Left cardiac atrium (tissue), 4 donors: Measurements from ENCODE around the gene MYO7B. TPM values are rescaled to one million over a fixed set of nuclear protein-coding genes. Genes with fewer than 3 reads are reported as not detected.

Experiments
- ATAC-seq, 2 donors: fragments of 200-7000 bp; cut with Tn5 transposase; one replicate each; pipeline ENCODE4 v1.9.1; 2020; ENCODE audit warnings: mild to moderate bottlenecking in 2 of 2, moderate library complexity in 2 of 2
- DNase-seq: peaks from one replicate; pipeline ENCODE4 v3.0.0-alpha.2; 2020
- intact Hi-C, 2 donors: fragments of 100-400 bp; cut with DNase I; formaldehyde crosslinking; loops; one replicate each; pipeline versions ENCODE4 v1.14.1 to v1.15.1; 2022 to 2023
- long read RNA-seq: library from polyadenylated mRNA; unstranded; transcript quantifications from one replicate; pipeline ENCODE4 v2.0.0, GENCODE V29; 2021
- total RNA-seq, 2 donors: library from RNA; stranded (reverse); fragmentation: NEBNext Ultra II Directional; extraction: Animal tissue kit (Norgen Biotek cat#: 25700); gene quantifications; one replicate each; pipeline ENCODE4 v1.2.1, GENCODE V29; 2021
- donor health status: DM: no; HTN: yes; CAD: no.
- donor health status: DM: no; HTN: yes; CAD: no; lungs with severe emphysema.
- donor health status: DM: yes; HTN: yes; CAD: no.
- donor health status: Dilated cardiomyopathy.

MYO7B gene
- total RNA-seq = under 1 TPM; 0.27 to 0.89 TPM
- long read RNA-seq = 0 reads

DNA sequence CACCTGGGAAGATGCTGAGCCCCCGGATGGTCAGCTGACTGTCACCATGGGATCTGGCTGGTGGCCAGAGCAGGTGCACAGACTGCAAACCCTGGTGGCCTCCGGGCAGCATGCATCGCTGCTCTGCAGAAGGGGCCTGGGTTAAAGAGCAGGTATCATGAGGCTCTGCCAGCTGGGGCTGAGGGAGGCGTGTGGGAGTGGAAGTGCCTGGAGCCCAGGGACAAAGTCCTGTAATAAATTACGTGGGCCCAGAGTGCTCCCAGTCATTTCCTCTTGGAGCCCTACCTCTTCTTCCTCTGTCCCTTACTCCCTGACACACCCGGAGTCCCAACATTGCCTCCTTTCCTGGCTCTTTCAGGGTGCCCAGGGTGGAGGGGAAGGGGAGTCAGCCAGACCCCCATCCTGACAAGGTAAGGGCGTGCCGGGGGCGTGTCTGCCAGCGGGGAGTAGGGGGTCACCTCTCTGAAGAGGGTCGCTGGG is at the start of gene MYO7B:
Gene MYO7B, plus strand, starts transcription at position 262 of the 480 bp plus-strand sequence. CDS start 24,040 bp downstream, outside the sequence.
- no peak for DNase-seq
- ATAC-seq = no peak
- intact Hi-C loops = no loop called here

DNA sequence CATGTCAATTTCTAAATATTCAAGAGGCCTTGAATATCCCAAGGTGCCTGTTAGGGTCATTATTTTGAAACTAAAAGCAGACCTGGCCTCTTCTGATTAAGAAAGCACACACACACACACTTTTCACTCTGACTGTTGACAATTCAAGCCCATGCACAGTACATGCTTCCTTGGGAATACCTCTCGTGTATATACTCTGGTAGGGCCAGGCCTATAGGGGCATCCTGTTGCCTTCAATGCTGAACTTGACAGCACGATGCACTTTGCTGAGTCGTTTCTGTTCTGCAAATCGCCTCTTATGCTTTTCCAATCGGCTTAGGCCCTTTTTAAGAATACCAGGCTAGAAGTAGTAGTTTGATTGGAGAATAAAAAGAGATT is 49.8 kb upstream of the MYO7B start:
- no peak for DNase-seq
- ATAC-seq = no peak
- intact Hi-C loops = no loop called here

DNA sequence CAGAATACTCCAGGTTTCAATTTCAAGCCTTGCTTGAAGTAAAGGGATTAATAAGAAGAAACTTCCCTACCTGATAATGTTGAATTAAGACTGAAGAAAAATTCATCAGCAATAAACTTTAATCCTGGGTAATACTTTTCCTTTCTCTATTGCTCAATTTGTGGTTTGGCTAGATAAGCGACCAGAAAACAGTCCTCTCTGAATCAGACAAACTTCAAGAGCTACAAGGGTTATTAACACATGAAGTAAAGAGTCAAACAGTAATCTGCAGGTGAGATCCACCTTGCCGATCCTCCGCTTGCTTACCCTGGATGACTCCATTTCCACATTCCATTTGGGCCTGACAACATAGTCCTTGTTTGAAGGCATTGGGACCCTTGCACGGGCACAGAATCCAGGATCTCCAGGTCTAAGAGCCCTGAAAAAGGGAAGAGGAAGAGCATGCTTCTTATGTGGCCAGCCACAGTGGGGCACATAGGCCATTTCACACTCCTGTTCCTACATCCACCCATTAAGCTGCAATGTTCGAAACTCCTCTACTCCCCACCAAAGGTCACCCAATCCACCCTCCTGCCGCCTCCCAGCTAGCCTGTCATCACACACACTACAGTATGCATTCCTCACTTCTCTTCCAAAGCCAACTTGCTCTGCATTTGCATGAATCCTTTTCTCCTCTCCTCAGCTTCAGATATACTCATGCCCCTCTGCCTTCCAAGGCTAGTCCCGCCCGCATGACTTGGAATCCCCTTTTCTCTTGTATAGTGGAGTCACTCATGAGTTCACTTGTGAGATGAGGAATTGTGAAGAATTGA is 49.0 kb upstream of the MYO7B start:
- no peak for ATAC-seq

DNA sequence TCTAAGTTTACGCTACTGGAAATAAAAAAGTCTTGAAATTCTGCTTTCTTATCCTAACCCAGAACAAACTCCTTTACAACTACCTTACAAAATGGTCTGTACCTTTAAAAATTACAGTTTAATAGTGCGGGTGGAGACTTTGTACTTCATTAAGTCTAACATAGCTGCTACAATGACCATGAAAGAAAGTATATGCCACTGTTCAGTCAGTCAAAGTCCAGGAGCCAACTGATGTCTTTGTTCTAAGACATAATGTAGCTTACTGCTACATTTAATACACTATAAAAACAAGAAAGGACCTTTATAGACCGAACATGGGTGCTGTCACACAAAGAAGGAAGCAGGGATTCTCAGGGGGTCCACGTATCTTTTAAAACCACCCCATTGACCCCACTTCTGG is 45.2 kb upstream of the MYO7B start:
- intact Hi-C loops = no loop called here
- DNase-seq = no peak
- ATAC-seq = no peak

More for the DNA sequence above, 49.0 kb upstream of the MYO7B start:
- no peak for DNase-seq
- intact Hi-C loops = no loop called here

DNA sequence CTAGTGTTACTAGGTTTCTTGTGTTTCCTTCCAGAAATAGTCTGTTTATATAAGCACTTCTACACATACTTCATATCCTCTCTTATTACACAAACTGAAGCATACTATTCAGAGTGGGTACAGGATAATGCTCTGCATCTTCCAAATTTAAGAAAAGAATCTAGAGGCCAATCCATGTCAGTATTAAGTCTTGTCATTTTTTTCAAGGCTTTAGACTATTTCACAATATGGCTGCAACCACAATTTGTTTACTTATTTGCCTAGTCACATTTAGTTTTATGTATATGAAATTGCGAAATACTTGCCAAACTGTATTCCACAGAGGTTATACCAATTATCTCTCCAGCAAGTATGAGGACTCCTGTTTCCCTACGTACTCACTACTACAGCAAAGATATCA is 37.1 kb upstream of the MYO7B start:
- ATAC-seq = no peak
- no peak for DNase-seq
- intact Hi-C loops = no loop called here

DNA sequence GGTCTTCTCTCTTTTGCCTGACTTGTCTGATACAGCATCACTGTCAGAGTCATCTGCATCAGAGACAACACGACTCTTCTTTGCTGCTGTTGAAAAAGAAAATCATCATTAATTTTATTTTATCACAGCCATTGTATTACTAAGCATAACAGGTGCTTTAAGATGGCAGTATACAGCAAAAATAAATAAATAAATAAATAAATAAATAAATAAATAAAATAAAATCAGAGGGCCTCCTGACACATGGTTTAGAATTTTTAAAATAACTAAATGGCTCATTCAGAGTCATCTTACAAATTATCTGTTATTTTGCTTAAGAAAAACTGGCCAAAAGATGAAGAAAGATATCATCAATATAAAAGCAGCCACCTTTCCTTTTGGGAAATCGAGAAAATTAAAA is 32.0 kb upstream of the MYO7B start:
- ATAC-seq (no peak), DNase-seq (no peak)
- intact Hi-C loops = no loop called here

DNA sequence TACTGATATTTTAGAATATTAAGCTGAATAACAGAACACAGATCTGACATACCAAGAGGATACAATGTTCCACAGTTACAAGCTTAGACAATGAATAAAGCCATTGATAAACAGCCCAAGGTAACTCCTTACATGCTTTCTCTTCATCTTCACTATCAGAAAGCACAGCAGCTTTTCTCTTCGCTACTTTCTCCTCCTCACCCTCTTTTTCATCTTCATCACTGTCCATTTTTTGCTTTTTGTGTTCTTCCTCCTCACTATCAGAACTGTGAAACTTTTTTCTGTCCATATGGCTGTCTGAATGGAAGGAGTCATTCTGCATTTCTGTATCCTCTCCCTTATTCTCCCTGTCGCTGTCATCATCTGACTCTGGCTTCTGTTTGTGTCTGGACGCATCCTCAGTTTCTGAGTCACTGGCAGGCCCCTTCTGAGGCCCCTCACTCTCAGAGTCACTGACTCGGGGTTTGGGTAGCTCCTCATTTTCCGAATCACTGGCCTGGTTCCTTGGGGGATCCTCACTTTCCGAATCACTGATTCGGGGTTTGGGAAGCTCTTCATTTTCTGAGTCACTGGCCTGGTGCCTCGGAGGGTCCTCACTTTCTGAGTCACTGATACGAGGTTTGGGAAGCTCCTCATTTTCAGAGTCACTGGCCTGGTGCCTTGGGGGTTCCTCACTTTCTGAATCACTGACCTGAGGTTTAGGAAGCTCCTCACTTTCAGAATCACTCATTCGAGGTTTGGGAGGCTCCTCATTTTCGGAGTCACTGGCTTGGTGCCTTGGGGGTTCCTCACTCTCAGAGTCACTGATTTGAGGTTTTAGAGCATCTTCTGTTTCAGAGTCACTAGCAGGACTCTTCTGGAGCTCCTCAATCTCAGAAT is 30.7 kb upstream of the MYO7B start:
- DNase-seq (no peak), ATAC-seq (no peak)
- intact Hi-C loops = no loop called here

DNA sequence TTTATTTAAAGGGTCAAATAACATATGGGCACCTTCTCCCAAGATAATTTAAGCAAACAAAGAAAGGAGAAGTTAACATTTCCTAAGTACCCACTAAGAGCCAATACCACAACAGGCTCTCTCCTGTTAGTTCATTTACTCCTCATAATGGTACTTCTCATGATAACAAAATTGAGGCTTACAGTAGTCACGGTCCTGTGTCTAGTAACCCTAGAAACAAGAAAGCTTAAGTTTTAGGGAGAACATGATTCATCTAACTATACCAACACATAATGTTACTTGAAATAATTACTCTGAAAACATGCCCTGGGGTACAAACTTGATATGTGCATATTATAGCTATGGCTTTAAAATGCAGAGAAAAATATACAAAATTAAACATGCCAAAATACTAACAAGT is 29.0 kb upstream of the MYO7B start:
- intact Hi-C loops = no loop called here
- ATAC-seq = no peak
- no peak for DNase-seq

DNA sequence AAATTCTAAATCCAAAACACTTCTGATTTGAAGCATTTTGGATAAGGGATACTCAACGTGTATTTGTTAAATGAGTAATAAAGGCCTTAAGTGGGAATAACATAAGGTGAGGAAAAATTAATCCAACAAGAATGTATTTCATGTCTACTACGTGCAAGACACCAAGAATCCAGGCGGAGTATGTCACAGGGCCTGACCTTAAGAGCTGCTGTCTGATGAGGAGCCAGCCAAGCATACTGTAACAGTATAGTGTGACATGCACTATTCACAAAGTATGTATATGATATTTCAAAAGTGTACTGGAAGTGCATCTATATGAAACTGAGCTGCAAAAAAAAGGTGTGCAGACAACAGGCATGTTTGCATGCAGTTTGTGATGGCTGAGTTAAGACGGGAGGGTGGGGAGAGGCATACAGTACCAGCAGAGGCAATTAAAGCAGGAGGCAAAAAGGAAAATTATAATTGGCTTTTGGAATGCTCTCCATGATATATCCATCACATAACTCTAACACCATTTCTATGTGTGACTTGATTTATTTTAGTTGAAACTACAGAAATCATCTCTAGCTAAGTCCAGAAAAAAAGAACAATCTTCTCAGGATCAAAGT is 27.4 kb upstream of the MYO7B start:
- intact Hi-C loops = no loop called here

DNA sequence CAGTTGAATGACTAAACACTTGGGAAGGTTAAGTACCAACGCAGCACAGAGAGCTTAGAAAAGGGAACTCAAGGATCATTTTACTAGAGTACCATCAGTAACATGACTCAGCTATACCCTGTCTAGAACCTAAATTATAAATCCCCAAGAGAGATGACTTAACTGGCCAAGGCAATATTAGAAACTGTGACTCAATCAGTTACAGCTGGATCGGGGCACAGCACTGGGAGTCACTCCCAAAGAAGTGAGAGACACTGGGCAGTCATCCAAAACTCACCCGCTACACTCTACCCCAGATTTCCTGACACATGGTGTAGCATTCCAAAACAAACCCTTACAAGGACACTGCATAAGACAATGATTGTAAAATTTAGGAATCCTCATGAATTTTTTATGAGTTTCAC is 26.9 kb upstream of the MYO7B start:
- DNase-seq (peak; percentile 85), ATAC-seq (peak; percentile 94 to 97)
- intact Hi-C loops = no loop called here

More for the DNA sequence above, 27.4 kb upstream of the MYO7B start:
- DNase-seq (no peak), ATAC-seq (peak; percentile 11 to 29)

DNA sequence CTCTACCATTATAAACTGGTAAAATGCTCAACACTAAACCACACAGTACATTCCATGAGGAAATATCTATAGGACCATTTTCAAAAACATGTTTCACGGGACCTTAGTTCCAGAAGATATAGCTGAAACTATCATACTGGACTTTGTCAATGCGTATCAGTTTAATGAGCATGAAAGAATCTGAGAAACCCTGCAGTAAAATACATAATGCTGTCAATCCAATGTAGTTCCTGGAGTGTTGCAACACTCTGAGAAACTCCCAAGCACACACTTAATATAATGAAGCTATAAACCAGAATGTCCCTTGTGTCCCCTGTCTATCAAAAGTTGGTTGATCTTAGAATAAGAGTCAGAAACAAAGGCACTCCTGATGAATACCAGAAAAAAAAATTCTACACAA is 25.4 kb upstream of the MYO7B start:
- no peak for DNase-seq
- no peak for ATAC-seq
- intact Hi-C loops = loop anchor here in 1 of 2 donors (10.0 kb wide), 1 partner anchor 145 kb away; no protein-coding TSS in a partner anchor

DNA sequence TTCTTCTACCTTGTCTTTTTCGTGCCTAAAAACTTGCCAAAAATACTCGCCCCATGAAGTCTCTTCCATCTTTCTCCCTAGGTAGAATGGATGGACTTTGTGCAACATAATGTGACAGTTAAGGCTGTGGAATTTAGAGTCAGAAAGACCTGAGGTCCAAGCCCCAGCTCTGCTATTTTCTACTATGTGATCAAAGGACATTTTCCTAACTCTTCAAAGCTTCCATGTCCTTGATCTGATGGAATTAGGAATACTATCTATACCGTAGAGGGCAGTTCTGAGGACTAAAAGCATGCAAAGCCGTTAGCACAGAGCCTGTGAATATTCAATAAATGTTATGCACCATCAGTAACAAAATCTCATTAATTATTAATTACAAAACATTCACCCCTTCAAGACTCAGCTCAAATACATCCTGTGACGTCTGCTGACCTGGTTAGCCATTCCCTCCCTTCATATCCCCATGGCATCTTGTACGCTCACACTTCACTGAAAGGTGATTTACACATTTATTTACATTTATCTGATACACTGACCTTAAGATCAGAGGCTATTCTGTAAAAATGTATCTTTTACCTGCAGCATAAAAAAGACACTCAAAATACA is 24.3 kb upstream of the MYO7B start:
- ATAC-seq = no peak
- intact Hi-C loops = loop anchor here in 1 of 2 donors (10.0 kb wide), 1 partner anchor 144 kb away; no protein-coding TSS in a partner anchor
- DNase-seq = no peak

DNA sequence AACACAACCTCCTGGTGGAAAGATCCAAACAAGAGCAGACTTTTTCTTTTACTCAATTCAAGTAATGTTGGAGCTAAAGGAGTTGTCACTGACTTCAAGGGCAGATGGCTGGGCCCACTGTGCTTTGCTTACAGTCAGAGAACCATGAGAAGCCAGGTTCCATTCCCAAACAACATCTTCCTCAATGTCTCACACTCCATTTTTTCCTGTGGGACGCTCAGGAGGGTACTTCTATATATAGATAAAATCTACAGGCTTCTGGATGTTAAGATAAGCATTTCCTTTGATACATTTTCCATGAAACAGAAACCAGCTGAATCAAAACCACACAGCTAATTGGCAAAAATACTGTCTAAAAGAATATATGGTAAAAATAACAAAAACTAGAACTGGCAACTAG is 23.6 kb upstream of the MYO7B start:
- ATAC-seq (no peak), DNase-seq (no peak)
- intact Hi-C loops = loop anchor here in 1 of 2 donors (10.0 kb wide), 1 partner anchor 143 kb away; no protein-coding TSS in a partner anchor

DNA sequence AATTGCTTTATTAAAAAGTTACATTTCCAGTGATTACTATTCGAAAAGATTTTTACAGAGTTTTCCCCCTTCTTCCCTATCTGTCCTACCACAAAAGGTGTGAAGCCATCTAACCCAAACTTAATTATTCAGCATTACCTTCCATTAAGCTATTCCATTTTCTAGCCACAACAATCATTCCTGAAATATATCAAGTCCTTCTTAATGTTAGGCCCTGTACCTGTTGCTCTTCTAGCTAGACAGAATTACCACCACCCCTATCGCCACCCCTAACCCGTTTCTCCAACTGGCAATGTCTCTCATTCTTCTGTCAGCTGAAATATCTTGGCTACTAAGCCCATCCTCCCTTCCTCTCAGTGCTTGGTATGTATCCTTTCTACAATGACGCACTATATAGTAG is 23.1 kb upstream of the MYO7B start:
- DNase-seq (no peak), ATAC-seq (no peak)
- intact Hi-C loops = loop anchor here in 1 of 2 donors (10.0 kb wide), 1 partner anchor 142 kb away; no protein-coding TSS in a partner anchor

DNA sequence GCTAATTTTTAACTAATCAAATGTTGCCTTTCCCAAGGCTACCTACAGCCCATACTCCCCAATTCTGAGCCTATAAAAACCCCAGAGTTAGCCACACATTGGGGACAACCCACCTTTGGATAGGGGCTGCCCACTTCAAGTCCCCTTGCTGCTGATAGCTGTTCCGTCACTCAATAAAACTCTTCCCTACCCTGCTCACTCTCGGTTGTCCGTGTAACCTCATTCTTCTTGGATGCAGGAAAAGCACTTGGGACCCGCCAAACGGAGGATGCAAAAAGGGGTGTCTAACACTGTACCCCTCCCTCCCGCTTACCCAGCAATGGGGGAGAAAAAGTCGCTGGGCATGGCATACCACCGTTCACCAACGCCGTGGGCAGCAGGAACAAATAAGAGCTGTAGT is 21.4 kb upstream of the MYO7B start:
- DNase-seq (no peak), ATAC-seq (no peak)
- intact Hi-C loops = loop anchor here in 1 of 2 donors (10.0 kb wide), 1 partner anchor 141 kb away; no protein-coding TSS in a partner anchor

DNA sequence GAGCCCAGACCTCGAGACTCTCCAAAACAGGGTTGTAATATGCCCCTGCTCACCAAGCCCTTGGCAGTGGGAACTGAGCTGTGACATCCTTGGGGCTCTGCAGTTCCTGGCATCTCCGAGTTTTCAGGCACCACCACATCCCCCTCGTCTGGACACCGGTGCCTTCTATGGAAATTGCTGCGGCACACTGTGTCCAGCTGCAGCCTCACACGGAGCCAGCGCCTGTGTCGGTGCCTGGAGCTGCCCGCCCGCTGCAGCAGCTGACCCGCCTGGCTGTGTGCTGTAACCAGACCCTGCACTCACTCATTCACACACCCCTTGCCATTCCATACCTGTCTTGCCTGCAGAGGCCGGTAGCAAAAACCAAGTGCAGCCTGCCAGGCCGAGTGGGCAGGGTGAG is 21.0 kb upstream of the MYO7B start:
- DNase-seq (peak; percentile 31), ATAC-seq (peak; percentile 37 to 71)
- intact Hi-C loops = loop anchor here in 1 of 2 donors (10.0 kb wide), 1 partner anchor 140 kb away; no protein-coding TSS in a partner anchor

DNA sequence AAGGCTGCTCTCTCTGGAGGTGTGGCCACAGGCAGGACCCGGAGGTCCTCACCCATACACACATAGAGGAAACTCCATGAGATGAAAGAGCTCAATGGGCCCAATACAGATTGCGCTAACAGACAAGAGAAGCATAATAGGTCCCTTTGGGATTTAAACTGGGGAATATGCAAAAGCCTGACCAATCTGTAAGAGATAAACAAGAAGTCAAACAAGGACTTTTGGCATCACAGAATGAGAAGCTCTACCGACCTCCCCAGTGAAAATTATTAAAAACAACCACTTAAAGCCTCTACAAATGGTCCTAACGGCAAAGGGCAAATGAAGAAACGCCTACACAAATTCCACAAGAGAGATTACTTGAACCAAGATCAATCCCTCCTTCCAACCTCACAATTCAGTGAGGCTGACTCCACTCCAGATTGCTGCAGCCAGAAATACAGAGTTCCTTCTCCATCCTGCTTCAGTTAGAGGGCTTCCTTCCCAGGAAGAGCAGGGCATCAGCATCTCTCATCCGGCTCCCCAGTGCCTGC is 20.0 kb upstream of the MYO7B start:
- ATAC-seq (peak; percentile 35 to 47), DNase-seq (no peak)
- intact Hi-C loops = loop anchor here in 1 of 2 donors (10.0 kb wide), 1 partner anchor 139 kb away; no protein-coding TSS in a partner anchor

DNA sequence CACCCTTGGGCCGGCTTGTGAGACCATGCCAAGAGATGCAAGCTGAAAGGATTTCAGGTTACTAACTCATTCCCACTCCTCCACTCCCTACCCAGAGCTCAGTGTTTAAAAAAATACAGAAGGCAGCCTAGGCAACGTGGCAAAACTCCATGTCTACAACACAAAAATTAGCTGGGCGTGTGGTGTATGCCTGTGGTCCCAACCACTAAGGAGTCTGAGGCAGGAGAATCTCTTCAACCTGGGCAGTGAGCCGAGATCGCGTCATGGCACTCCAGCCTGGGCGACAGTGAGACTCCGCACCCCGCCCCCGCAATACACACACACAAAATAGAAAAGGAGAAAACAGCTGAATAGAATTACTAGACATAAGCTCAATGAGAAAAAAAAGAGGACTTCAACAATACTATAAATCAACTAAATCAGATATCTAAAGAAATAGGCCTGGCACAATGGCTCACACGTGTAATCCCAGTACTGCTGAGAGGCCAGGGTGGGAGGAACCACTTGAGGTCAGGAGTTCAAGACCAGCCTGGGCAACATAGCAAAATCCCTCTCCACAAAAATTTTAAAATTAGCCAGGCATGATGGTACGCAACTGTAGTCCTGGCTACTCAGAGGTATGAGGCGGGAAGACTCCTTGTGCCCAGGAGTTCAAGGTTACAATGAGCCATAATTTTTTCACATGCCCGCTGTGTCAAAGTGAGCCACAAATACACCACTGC is 19.3 kb upstream of the MYO7B start:
- DNase-seq = peak; percentile 88
- intact Hi-C loops = loop anchor here in 1 of 2 donors (10.0 kb wide), 1 partner anchor 139 kb away; no protein-coding TSS in a partner anchor
- peak; percentile 88 to 90 for ATAC-seq
